GM10248 (cell line): ENCODE data around the gene SLCO2B1.

Experiments
- CTCF ChIA-PET: fragments of 300-600 bp; sonication (Branson Sonifier 250); formaldehyde crosslinking; extraction: SDS; loops from one replicate; lab custom pipeline; 2021; ENCODE audit warnings: antibody characterized with exemption; lab: Yijun Ruan, JAX
- POLR2A ChIA-PET: fragments of 350-650 bp; sonication (Branson Sonifier 250); formaldehyde crosslinking; extraction: SDS; loops from one replicate; lab custom pipeline; 2020; ENCODE audit warnings: antibody characterized with exemption; lab: Yijun Ruan, JAX
- DNase-seq: peaks from one replicate; pipeline ENCODE4 v3.0.0; 2012; ENCODE audit errors: extremely low spot score
- CTCF ChIP-seq: IDR thresholded peaks from 2 replicates; pipeline ENCODE4 v1.5.1; 2012; ENCODE audit warnings: mild to moderate bottlenecking, low read depth; ENCODE audit errors: extremely low read depth, missing control alignments, control extremely low read depth

The SLCO2B1 gene

DNA sequence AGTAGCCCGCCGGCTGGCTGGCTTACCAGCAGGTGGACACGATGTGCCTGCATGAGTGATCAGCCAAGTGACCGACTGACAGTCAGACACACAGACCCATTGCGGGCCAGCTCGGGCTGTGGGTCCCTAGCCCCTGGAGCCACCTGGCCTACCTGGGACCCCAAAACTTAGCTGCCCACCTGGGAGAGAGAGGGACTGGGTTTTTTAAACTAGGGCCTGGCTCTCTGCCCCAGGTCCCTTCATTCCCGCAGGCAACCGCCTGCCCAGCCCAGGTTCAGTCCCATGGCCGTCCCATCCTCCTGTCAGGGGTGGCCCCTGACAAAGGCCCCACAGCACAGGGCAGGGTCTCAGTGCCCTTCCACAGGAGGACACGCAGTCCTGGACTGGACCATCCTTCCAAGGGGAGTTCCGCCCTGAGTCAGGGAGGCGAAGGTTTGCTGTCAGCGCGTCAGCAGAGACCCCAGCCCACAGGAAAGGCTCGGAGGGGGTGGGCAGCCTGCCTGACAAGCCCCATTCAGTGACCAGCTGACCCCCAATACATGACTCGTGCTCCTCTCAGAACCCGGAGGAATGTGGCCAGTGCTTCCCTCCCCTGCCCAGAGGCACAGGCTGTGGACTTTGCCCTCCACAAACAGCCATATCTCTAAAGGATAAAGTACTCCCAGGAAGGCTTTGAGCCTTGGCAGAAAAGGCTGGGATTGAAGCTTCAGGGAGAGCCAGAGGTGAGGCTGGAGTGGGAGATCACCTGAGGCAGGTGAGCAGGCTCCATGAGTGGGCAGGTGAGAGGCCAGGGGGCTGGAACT is 8.4 kb downstream of the SLCO2B1 start:
- CTCF ChIA-PET: interaction anchor here (0.7 to 11.7 kb wide), 2 partner anchors 8 to 16 kb away, joined by 3 to 126 read pairs; partner anchors contain the start of gene SLCO2B1
- TF ChIP-seq CTCF: no peak
- no peak for DNase-seq
- POLR2A ChIA-PET: no interaction called here

DNA sequence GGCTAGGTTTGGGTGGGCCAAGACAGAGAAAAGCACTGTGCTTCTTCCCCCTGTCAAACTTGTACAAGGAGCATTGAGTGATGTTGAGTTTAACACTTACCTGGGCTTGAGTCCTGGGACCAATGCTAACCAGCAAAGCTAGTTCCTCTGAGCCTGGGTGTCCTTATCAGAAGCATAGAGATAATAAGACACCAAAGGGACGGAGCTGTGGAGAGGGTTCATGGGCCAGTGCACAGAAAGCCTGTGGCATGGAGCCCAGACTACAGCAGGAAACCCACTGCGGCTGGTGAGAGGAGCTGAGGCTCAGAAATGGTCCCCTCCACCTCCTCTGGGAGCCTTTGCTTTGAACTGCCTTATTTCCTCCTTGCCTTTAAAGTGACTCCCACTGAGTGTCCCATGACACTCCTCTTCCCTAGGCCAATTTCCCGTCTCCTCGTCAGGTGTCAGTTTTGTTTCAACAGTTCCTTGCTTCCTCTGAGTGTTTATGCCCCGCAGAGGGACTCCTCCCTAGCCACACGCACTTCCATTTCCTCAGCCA is 9.4 kb downstream of the SLCO2B1 start:
- CTCF ChIA-PET: interaction anchor here (11.7 kb wide), 1 partner anchor 17 kb away, joined by 126 read pairs; no protein-coding TSS in a partner anchor
- POLR2A ChIA-PET: no interaction called here
- no peak for TF ChIP-seq CTCF
- DNase-seq: no peak

- ChIA-PET CTCF (interaction anchor here (11.7 kb wide), 1 partner anchor 18 kb away, joined by 126 read pairs; no protein-coding TSS in a partner anchor), POLR2A (no interaction called here)
- DNase-seq: no peak
- no peak for TF ChIP-seq CTCF
Observed at GRCh38 chr11:75160880-75161279, 10.0 kb downstream of the SLCO2B1 start.

DNA sequence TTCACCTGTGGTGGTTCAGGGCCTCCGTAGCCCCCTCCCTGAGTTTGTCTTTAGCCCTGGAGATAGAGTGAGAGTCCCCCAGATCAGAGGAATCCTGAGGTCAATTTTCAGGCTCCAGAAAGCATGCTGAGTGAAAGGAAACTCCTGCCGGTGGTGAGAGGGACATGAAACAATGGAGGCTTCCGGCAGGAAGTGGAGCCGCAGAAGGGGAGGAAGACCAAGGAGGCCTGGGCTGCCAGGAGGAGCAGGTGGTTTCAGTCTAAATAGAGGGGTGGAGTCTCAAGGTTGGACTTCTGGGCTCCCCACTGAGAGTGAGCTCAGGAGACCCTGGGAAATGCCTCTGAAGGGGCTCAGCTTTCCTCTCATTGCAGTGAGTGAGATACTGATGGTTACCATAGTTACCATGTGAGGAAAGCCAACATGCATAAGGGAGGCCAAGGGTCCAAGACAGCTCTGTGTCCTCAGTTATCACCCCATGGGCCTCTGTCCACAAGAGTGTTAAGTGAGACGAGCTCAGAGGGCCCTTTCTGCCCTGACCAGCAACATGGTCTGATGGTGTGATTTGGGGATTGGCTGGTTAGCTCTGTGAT is 10.7 kb downstream of the SLCO2B1 start:
- CTCF ChIA-PET: interaction anchor here (4.1 kb wide), 1 partner anchor 21 kb away, joined by 17 read pairs; no protein-coding TSS in a partner anchor
- DNase-seq: no peak
- POLR2A ChIA-PET: interaction anchor here (0.6 kb wide), 1 partner anchor 164 kb away, joined by 3 read pairs; no protein-coding TSS in a partner anchor
- no peak for TF ChIP-seq CTCF

- ChIA-PET POLR2A (no interaction called here), CTCF (interaction anchor here (0.7 to 4.1 kb wide), 6 partner anchors 18 to 86 kb away, joined by 3 to 17 read pairs (median 5); no protein-coding TSS in a partner anchor)
- no peak for TF ChIP-seq CTCF
- DNase-seq: no peak
Observed at GRCh38 chr11:75162954-75163353, 12.0 kb downstream of the SLCO2B1 start.
